ENCODE measurements around the gene APOL1. TPM values are rescaled to one million over a fixed set of nuclear protein-coding genes. Genes with fewer than 3 reads are reported as not detected.

APOL1 gene
- total and polyA plus RNA-seq, 2 of the 4 experiments (the other 2 are of a cell fraction) = 0.36 to 0.77 TPM

GRCh38 chr22:36315325-36315724 lies 62.4 kb downstream of the APOL1 start:
- Histone ChIP-seq H3K9ac (ENCODE audit: low read depth, low read length) (no peak overlapping the region), H2BK5ac (ENCODE audit: low read depth, low read length, poor library complexity, severe bottlenecking) (peak overlapping the region; percentile 11), H3K14ac (replicated peaks; ENCODE audit: low read depth, low read length) (no peak overlapping the region), H3K36me3 (ENCODE audit: control insufficient read depth, insufficient read depth, low read length) (peaks cover 92% of the 10 kb centered on the region), H2AK5ac (ENCODE audit: low read depth, low read length) (no peak overlapping the region), H2AK9ac (replicated peaks; ENCODE audit: low read depth, low read length, poor library complexity) (no peak overlapping the region), H2BK120ac (ENCODE audit: low read depth, low read length) (no peak overlapping the region), H2BK15ac (ENCODE audit: low read depth, low read length) (no peak overlapping the region), H3K18ac (ENCODE audit: low read depth, low read length) (no peak overlapping the region), H2BK20ac (ENCODE audit: low read depth, low read length) (no peak overlapping the region), H3K4me3 (ENCODE audit: insufficient read depth, low read depth, low read length) (no peak overlapping the region), H3K23ac (ENCODE audit: low read depth, low read length) (no peak overlapping the region), H3K9me3 (ENCODE audit: control insufficient read depth, insufficient read depth, low read length) (no peaks in the 10 kb centered on the region), H3K27me3 (ENCODE audit: control insufficient read depth, insufficient read depth, low read length) (no peaks in the 10 kb centered on the region), H4K20me1 (ENCODE audit: insufficient read depth, low read length) (peaks cover 82% of the 10 kb centered on the region), H4K5ac (ENCODE audit: low read depth, low read length) (no peak overlapping the region), H3K79me1 (ENCODE audit: low read depth in 1 of 2, low read length in 2 of 2) (peaks cover 59 to 91% of the 10 kb centered on the region in 2 experiments), H3K27ac (ENCODE audit: insufficient read depth, low read length) (no peak overlapping the region), H4K8ac (ENCODE audit: low read depth in 2 of 2, low read length in 2 of 2) (no peak overlapping the region), H3K4me2 (ENCODE audit: low read depth, low read length) (no peak overlapping the region), H3K56ac (ENCODE audit: extremely low read depth, insufficient read depth, low read length) (no peak overlapping the region), H2AFZ (replicated peaks; ENCODE audit: low read length, poor library complexity) (no peak overlapping the region), H4K91ac (ENCODE audit: insufficient read depth, low read depth, low read length) (no peak overlapping the region), H3K9me1 (ENCODE audit: insufficient read depth, low read length) (peaks cover 7% of the 10 kb centered on the region; the same call in 1 of the 2 replicates), H3K4ac (ENCODE audit: low read depth, low read length) (no peak overlapping the region), H3K4me1 (ENCODE audit: control insufficient read depth, insufficient read depth, low read length) (no peaks in the 10 kb centered on the region)
- no CpG with 5 or more reads among the region's 7 CpGs for WGBS, 2 experiments (ENCODE audit: extremely low coverage in 2 of 2, insufficient read length in 1 of 2)
- ChIA-PET CTCF (interaction anchor here (0.6 kb wide), 1 partner anchor 24 kb away, joined by 3 read pairs; no protein-coding TSS in a partner anchor), POLR2A (ENCODE audit: unreplicated experiment) (no interaction called here)
- no peak for TF ChIP-seq MAZ (IDR thresholded peaks at IDR 0.05; ENCODE audit: borderline replicate concordance, low read depth, low read length)
- no peak for TF ChIP-seq CEBPB (IDR thresholded peaks at IDR 0.05; ENCODE audit: low read depth, low read length)
- no peak for TF ChIP-seq FOS (IDR thresholded peaks at IDR 0.05; ENCODE audit: low read depth, low read length)
- TF ChIP-seq, protein P1, sequence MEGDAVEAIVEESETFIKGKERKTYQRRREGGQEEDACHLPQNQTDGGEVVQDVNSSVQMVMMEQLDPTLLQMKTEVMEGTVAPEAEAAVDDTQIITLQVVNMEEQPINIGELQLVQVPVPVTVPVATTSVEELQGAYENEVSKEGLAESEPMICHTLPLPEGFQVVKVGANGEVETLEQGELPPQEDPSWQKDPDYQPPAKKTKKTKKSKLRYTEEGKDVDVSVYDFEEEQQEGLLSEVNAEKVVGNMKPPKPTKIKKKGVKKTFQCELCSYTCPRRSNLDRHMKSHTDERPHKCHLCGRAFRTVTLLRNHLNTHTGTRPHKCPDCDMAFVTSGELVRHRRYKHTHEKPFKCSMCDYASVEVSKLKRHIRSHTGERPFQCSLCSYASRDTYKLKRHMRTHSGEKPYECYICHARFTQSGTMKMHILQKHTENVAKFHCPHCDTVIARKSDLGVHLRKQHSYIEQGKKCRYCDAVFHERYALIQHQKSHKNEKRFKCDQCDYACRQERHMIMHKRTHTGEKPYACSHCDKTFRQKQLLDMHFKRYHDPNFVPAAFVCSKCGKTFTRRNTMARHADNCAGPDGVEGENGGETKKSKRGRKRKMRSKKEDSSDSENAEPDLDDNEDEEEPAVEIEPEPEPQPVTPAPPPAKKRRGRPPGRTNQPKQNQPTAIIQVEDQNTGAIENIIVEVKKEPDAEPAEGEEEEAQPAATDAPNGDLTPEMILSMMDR (conservative IDR thresholded peaks at IDR 0.05; ENCODE audit: low read depth, low read length) = no peak
- no peak for TF ChIP-seq RAD21 (IDR thresholded peaks at IDR 0.05; ENCODE audit: low read length)
- no peak for TF ChIP-seq BHLHE40 (IDR thresholded peaks at IDR 0.05; ENCODE audit: low read depth, low read length)
- no peak for TF ChIP-seq POLR2A (IDR thresholded peaks at IDR 0.05; ENCODE audit: low read depth, low read length)
- no peak for TF ChIP-seq SMC3 (IDR thresholded peaks at IDR 0.05; ENCODE audit: low read depth, low read length)
- no peak for TF ChIP-seq RFX5 (IDR thresholded peaks at IDR 0.05; ENCODE audit: low read depth, low read length)
- no peak for TF ChIP-seq CHD1 (IDR thresholded peaks at IDR 0.05; ENCODE audit: low read depth, low read length)
- TF ChIP-seq, protein P2, sequence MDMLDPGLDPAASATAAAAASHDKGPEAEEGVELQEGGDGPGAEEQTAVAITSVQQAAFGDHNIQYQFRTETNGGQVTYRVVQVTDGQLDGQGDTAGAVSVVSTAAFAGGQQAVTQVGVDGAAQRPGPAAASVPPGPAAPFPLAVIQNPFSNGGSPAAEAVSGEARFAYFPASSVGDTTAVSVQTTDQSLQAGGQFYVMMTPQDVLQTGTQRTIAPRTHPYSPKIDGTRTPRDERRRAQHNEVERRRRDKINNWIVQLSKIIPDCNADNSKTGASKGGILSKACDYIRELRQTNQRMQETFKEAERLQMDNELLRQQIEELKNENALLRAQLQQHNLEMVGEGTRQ (IDR thresholded peaks at IDR 0.05; ENCODE audit: low read depth, low read length) = no peak
- no peak for TF ChIP-seq RCOR1 (IDR thresholded peaks at IDR 0.05; ENCODE audit: insufficient replicate concordance, low read length)
- TF ChIP-seq NFE2L2 (IDR thresholded peaks at IDR 0.05; ENCODE audit: low read depth, low read length) = no peak
- TF ChIP-seq ELK1 (IDR thresholded peaks at IDR 0.05; ENCODE audit: borderline replicate concordance, low read depth, low read length) = no peak
- TF ChIP-seq MXI1 (IDR thresholded peaks at IDR 0.05; ENCODE audit: borderline replicate concordance, low read depth, low read length) = no peak
- TF ChIP-seq MAFK (IDR thresholded peaks at IDR 0.05; ENCODE audit: low read depth, low read length) = no peak
- dilution Hi-C loops (cut with HindIII; ENCODE audit: low sequenced_read_pairs, unreplicated experiment) = no loop called here
- no peak for ATAC-seq (ENCODE audit: low read depth)
- in situ Hi-C loops (cut with MboI; ENCODE audit: low sequenced_read_pairs) = no loop called here
- BruUV-seq (replicated peaks) = no TSS peak
- no peak for DNase-seq
- intact Hi-C loops (cut with micrococcal nuclease) = no loop called here

Data from IMR-90 (cell line).